ENCODE results near the gene RARB.

Gene RARB

GRCh38 chr3:25536521-25537391, 108.7 kb downstream of the RARB start:
- peaks cover 48% of the 10 kb centered on the region for H3K36me3 Mint-ChIP-seq (ENCODE audit: low read depth)
- TF ChIP-seq, protein P1, sequence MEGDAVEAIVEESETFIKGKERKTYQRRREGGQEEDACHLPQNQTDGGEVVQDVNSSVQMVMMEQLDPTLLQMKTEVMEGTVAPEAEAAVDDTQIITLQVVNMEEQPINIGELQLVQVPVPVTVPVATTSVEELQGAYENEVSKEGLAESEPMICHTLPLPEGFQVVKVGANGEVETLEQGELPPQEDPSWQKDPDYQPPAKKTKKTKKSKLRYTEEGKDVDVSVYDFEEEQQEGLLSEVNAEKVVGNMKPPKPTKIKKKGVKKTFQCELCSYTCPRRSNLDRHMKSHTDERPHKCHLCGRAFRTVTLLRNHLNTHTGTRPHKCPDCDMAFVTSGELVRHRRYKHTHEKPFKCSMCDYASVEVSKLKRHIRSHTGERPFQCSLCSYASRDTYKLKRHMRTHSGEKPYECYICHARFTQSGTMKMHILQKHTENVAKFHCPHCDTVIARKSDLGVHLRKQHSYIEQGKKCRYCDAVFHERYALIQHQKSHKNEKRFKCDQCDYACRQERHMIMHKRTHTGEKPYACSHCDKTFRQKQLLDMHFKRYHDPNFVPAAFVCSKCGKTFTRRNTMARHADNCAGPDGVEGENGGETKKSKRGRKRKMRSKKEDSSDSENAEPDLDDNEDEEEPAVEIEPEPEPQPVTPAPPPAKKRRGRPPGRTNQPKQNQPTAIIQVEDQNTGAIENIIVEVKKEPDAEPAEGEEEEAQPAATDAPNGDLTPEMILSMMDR (IDR thresholded peaks at IDR 0.05; ENCODE audit: unreplicated experiment in 3 of 3), result no peak

DNA sequence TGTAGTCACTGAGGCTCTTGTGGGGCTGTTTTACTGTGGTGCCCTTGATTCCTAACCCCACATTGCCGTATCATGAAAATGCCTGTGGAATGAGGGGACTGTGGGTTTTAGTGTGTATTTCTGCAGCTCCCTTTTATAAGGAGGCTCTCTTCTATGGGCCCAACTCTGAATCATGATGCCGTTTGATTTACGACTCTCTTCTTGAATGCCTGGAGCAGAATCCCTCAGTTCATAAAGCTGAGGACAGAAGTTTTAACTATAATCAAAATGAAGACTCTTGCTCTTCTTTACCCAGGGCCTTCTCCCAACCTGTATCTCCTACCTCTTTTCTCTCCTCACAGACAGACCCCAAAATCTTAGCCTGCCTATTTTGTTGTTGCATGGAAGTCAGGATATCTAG, 109.5 kb downstream of the RARB start:
- TF ChIP-seq, protein P1 (IDR thresholded peaks at IDR 0.05; ENCODE audit: unreplicated experiment in 3 of 3), result no peak
- Mint-ChIP-seq H3K36me3 (ENCODE audit: low read depth) (peaks cover 44% of the 10 kb centered on the region), H3K4me1 (peaks cover 63% of the 10 kb centered on the region), H3K27me3 (ENCODE audit: low read depth) (no peaks in the 10 kb centered on the region), H3K4me3 (no peak overlapping the region), H3K27ac (peak overlapping the region; percentile 72 to 91 (median 87)), H3K9me3 (peaks cover 3% of the 10 kb centered on the region)

More at GRCh38 chr3:25536521-25537391, 108.7 kb downstream of the RARB start:
- Mint-ChIP-seq H3K4me1 (peaks cover 64% of the 10 kb centered on the region), H3K4me3 (no peak overlapping the region), H3K27ac (peak overlapping the region; percentile 72 to 91 (median 87)), H3K27me3 (ENCODE audit: low read depth) (no peaks in the 10 kb centered on the region), H3K9me3 (peaks cover 3% of the 10 kb centered on the region)

- H3K27me3 Mint-ChIP-seq (ENCODE audit: low read depth), result no peaks in the 10 kb centered on the region
- H3K9me3 Mint-ChIP-seq, result peaks cover 3% of the 10 kb centered on the region
- TF ChIP-seq, protein P1 (IDR thresholded peaks at IDR 0.05; ENCODE audit: unreplicated experiment in 3 of 3), result no peak
- no peak overlapping the region for H3K4me3 Mint-ChIP-seq
- H3K36me3 Mint-ChIP-seq (ENCODE audit: low read depth), result peaks cover 56% of the 10 kb centered on the region
- peaks cover 56% of the 10 kb centered on the region for H3K4me1 Mint-ChIP-seq
- H3K27ac Mint-ChIP-seq, result peak overlapping the region in 2 of 3 experiments; percentile 15 to 28
Measured at GRCh38 chr3:25540273-25540672, 112.2 kb downstream of the RARB start.

DNA sequence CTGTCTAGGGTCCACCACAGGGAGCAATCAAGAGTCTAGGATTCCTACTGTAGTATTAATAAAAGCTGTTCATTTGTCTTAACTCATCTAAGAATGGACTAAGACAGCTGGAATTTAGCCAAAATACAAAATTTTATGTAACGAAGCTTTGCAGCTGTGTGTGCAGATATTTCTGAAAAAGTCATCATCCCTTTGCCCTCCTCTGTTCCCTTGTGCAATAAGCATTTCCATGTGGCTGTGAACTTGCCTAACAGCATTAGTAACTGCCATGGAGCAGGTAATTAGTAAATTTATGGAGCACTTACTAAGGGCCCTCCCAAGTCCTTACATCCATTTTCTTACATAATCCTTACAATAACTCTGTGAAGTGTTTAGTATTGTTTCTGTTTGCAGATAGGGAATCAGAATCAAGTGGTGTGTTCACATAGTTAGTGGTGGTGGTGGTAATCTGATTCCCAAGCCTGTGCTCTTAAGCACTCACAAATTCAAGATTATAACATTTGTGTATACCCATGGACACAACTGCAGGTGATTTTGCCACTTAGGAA, 114.5 kb downstream of the RARB start:
- Mint-ChIP-seq H3K36me3 (ENCODE audit: low read depth) (peaks cover 43% of the 10 kb centered on the region), H3K9me3 (peaks cover 3% of the 10 kb centered on the region), H3K27me3 (ENCODE audit: low read depth) (no peaks in the 10 kb centered on the region), H3K27ac (peak overlapping the region; percentile 23 to 57 (median 43)), H3K4me3 (no peak overlapping the region), H3K4me1 (peaks cover 36% of the 10 kb centered on the region)
- TF ChIP-seq, protein P1 (IDR thresholded peaks at IDR 0.05; ENCODE audit: unreplicated experiment in 3 of 3), result no peak

DNA sequence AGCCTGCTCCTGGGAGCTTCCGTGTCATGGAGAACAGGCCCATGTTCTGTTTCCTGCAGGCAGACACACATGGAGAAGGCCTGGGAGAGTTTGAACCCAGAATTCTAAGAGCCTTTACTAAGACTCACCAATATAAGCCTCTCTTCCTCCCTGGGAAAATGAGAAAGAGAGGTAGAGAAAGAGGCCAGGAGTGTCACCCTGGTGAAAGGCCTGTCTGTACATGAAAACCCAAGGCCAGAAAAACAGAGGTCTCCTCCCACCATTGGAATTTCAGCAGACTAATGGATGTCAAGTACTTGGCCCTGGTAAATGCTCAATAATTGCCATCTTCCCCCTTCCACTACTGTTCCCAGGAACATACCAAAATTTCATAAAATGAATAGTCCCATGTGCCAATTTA, 119.0 kb downstream of the RARB start:
- no peak overlapping the region for H3K27ac Mint-ChIP-seq
- TF ChIP-seq, protein P1 (IDR thresholded peaks at IDR 0.05; ENCODE audit: unreplicated experiment in 3 of 3), result no peak
- H3K9me3 Mint-ChIP-seq, result no peaks in the 10 kb centered on the region
- H3K27me3 Mint-ChIP-seq (ENCODE audit: low read depth), result no peaks in the 10 kb centered on the region
- H3K4me3 Mint-ChIP-seq, result no peak overlapping the region
- H3K4me1 Mint-ChIP-seq, result peaks cover 19% of the 10 kb centered on the region
- peaks cover 40% of the 10 kb centered on the region for H3K36me3 Mint-ChIP-seq (ENCODE audit: low read depth)
